AG09319 (cell line): ENCODE measurements around the gene CBX3.

Experiments
- DNase-seq: peaks from one replicate; pipeline ENCODE4 v3.0.0-alpha.2; 2010; ENCODE audit warnings: low read depth; ENCODE audit errors: extremely low read depth
- CTCF ChIP-seq: IDR thresholded peaks from 2 replicates; pipeline ENCODE4 v1.5.1; 2011; ENCODE audit warnings: low read depth, mild to moderate bottlenecking, inconsistent platforms, low read length, moderate library complexity

Gene CBX3

GRCh38 chr7:26198781-26199169, 2.8 kb upstream of the CBX3 start:
- no peak for DNase-seq
- no peak for TF ChIP-seq CTCF

- no peak for DNase-seq
Observed at GRCh38 chr7:26199301-26200037, 2.1 kb upstream of the CBX3 start.

GRCh38 chr7:26200038-26200443, 1.5 kb upstream of the CBX3 start:
- no peak for DNase-seq

More at GRCh38 chr7:26199301-26200037, 2.1 kb upstream of the CBX3 start:
- no peak for TF ChIP-seq CTCF

DNA sequence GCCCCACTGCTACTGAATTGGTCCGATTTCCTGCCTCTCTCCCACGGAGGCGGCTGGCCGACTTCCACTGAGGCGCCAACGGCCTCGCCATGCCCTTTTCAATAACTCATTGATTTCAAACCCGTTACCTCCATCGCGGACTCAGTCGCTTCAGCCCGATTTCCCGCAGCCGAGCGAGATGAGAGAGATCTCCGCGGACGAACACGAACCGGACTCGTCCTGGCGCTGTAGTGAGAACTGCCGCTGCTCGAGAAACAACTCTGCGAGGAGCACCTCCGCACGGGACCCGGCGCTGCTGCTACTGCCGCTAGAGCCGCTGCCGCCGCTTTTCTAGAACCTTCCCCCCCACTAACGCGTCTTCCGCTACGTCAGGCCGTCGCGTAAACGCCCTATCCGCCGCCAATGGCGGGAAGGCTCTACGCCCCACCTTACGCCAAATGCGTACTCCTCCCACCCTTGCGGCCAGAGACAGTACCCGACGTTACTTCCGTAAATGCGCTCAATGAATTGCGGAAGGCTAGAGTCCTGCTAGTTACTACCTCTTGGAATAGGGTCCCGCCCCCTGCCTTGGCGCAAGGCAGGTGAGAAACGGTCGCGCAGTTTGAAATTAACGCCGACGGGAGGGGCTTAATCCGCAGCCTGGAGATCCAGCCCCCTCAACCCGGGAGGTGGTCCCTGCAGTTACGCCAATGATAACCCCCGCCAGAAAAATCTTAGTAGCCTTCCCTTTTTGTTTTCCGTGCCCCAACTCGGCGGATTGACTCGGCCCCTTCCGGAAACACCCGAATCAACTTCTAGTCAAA, 900 bp upstream of the CBX3 start, which contains the start of gene HNRNPA2B1:
TSS of gene HNRNPA2B1 (minus strand) at position 303 of the 803 bp plus-strand sequence. CDS start at position 134, 169 bp downstream.
- no peak; the same call in 1 of the 2 replicates for TF ChIP-seq CTCF
- DNase-seq = peak; percentile 92

More at GRCh38 chr7:26200038-26200443, 1.5 kb upstream of the CBX3 start:
- no peak for TF ChIP-seq CTCF

DNA sequence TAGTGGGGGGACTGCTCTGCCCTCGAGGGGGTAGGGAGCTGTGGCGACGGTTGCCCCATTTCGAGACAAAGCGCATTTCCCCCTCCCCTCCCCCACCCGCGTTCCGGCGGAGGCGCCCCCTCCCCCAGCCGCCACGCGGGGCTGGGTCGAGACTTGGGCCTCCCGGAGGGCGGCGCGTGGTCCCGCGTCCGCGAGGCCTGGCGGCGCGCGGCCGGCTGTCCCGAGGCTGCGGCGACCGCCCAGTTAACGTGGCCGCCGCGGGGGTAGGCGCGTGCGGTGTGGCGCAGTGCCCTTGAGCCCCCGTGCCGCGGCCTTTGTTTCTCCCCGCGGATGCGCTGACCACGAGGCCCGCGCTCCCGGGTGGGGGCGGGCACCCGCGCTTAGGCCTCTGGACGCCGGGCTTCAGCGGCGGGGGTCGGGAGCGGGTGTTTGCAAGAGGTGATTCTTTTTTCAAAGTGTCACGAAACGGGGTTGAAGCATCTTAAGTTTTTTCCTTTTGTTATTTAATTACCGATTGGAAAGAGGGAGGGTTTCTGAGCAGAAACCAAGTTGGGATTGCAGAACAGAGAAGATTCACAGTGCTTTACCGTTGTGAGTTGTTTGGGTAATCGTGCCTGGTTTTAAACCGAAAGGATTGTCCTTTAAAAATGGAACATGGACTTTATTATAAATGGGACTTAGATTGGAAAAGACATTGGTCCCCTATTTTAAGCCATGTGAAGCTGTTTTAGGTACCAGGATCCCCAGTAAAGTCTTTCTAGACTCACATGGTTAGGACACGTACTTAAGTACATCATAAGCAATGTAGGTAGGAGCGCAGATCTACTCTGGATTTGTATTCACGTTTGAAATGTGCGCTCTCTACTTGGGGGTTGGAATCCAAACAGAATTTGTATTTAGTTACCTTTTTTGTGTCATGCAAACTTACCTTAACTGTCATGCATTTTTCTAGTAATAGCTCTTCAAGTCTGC, 760 bp downstream of the CBX3 start:
- no peak for TF ChIP-seq CTCF
- DNase-seq = no peak

GRCh38 chr7:26203016-26203415, 1.5 kb downstream of the CBX3 start:
- no peak for TF ChIP-seq CTCF
- no peak for DNase-seq
